DND-41 (cell line): ENCODE measurements around the gene SF3A1.

Source experiments
- CTCF ChIP-seq: IDR thresholded peaks from 2 replicates; pipeline ENCODE4 v1.5.1; 2012; ENCODE audit warnings: borderline replicate concordance, low read length, moderate library complexity, mild to moderate bottlenecking; ENCODE audit not compliant: poor library complexity, severe bottlenecking; ENCODE audit errors: extremely low read depth
- EZH2 ChIP-seq: IDR thresholded peaks from 3 replicates; pipeline ENCODE4 v1.6.1; 2012; ENCODE audit warnings: borderline replicate concordance, low read depth, mild to moderate bottlenecking, moderate library complexity, low read length, inconsistent platforms; ENCODE audit not compliant: severe bottlenecking

DNA sequence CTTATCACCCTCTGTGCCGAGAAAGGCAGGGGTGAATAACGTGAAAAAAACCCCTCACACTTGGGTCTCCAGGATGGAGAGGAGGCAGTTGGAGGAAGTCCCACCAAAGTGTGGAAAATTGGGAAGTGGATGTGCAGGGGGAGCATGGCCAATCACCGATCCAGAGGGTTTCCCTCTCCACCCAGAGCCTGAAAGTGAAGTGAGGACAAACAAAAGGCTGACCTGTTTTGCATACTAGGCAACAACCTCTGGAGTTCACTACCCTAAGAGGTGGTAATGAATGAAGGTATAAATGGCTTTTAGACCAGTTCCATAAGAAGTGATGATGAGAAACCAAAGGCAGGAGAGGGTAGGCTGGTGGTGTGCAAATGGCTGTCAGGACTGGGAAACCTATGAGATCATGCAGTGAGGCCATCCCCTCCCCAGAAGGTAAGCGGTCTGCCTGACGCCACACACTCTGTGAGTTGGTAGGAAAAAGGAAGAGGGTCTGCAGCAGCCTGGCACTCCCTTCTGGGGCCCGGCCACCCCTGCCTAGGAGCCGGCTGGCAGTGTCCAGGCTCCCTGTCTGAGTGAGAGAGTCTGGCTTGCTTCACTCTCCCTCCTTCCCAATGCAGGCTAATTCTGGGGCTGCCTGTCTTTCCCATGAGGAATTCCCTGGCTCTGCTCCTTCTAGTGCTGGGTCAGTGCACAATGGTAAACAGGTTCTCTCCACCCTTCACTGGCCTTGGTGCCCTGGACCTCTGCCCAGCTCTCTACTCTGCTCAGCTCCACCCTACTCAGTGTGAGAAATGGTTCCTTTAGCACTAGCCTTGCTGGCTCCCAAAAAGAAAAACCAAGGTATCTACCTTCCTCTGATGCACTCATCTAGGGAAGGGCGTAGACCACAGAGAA lies 45.6 kb downstream of the SF3A1 start:
- TF ChIP-seq CTCF (no peak), EZH2 (no peak)
